CD14-positive monocyte (primary cell): ENCODE data around the gene RNASEH2A. TPM values are rescaled to one million over a fixed set of nuclear protein-coding genes. Genes with fewer than 3 reads are reported as not detected.
"Not testable (repeated sequence)": the region's sequence is repeated elsewhere in the genome, so short reads cannot be mapped to it uniquely, and the experiment has no call there.

Experiments used
- DNase-seq, 3 donors: peaks; one replicate each; pipeline ENCODE4 v3.0.0-alpha.2; 2011 to 2022
- H2AFZ ChIP-seq: 2 replicates; pipeline ENCODE4 v1.6.0; 2012; ENCODE audit warnings: mild to moderate bottlenecking, low read depth, low read length, inconsistent platforms; ENCODE audit not compliant: insufficient read depth, poor library complexity, severe bottlenecking
- H3K27ac ChIP-seq, 2 donors: 1 replicate in 1 of 2; 2 replicates in 1 of 2; pipeline ENCODE4 v1.5.1; 2012 to 2013; ENCODE audit warnings: low read length in 2 of 2, control low read depth in 1 of 2, inconsistent platforms in 1 of 2, low read depth in 1 of 2, mild to moderate bottlenecking in 1 of 2
- H3K27me3 ChIP-seq, 2 donors: one replicate each; pipeline versions ENCODE4 v1.6.0 to v1.6.1; 2011 to 2013; ENCODE audit warnings: low read length in 2 of 2; ENCODE audit not compliant: control insufficient read depth in 2 of 2, insufficient read depth in 2 of 2
- H3K36me3 ChIP-seq, 2 donors: replicated peaks in 1 of 2; 1 replicate in 1 of 2; 2 replicates in 1 of 2; pipeline versions ENCODE4 v1.5.1 to v1.6.1; 2012 to 2013; ENCODE audit warnings: low read length in 2 of 2, control low read depth in 1 of 2, inconsistent platforms in 1 of 2, mild to moderate bottlenecking in 1 of 2; ENCODE audit not compliant: insufficient read depth in 2 of 2, control insufficient read depth in 1 of 2
- H3K4me1 ChIP-seq, 2 donors: 1 replicate in 1 of 2; 2 replicates in 1 of 2; pipeline versions ENCODE4 v1.5.1 to v1.6.1; 2012 to 2013; ENCODE audit warnings: low read length in 2 of 2, control low read depth in 1 of 2, inconsistent platforms in 1 of 2, mild to moderate bottlenecking in 1 of 2, moderate library complexity in 1 of 2; ENCODE audit not compliant: insufficient read depth in 2 of 2, control insufficient read depth in 1 of 2
- H3K4me2 ChIP-seq: replicated peaks from 2 replicates; pipeline ENCODE3; 2012; ENCODE audit warnings: low read length, moderate library complexity, mild to moderate bottlenecking; ENCODE audit not compliant: poor library complexity, severe bottlenecking; ENCODE audit errors: extremely low read depth
- H3K4me3 ChIP-seq, 3 experiments: fragments of 200-600 bp in 1 of 3; sonication (generic) in 1 of 3; replicated peaks in 1 of 3; 1 replicate in 2 of 3; 2 replicates in 1 of 3; pipeline ENCODE4 v1.5.1; 2011 to 2013; ENCODE audit warnings: low read length in 3 of 3, mild to moderate bottlenecking in 3 of 3, control low read depth in 2 of 3, low read depth in 2 of 3, inconsistent platforms in 1 of 3, moderate library complexity in 1 of 3
- H3K79me2 ChIP-seq: 2 replicates; pipeline ENCODE4 v1.6.0; 2012; ENCODE audit warnings: mild to moderate bottlenecking, control low read depth, inconsistent platforms, low read length, moderate library complexity; ENCODE audit not compliant: insufficient read depth
- H3K9ac ChIP-seq: 2 replicates; pipeline ENCODE4 v1.6.0; 2017; ENCODE audit warnings: low read length, mild to moderate bottlenecking; ENCODE audit not compliant: insufficient read depth, poor library complexity, severe bottlenecking
- H3K9me3 ChIP-seq, 2 donors: replicated peaks in 1 of 2; 1 replicate in 1 of 2; 2 replicates in 1 of 2; pipeline versions ENCODE4 v1.5.1 to v1.6.1; 2012 to 2013; ENCODE audit warnings: low read length in 2 of 2, control low read depth in 1 of 2; ENCODE audit not compliant: control insufficient read depth in 1 of 2, insufficient read depth in 1 of 2
- H4K20me1 ChIP-seq: 2 replicates; pipeline ENCODE4 v1.6.0; 2012; ENCODE audit warnings: mild to moderate bottlenecking, low read length, control low read depth, moderate library complexity; ENCODE audit not compliant: insufficient read depth
- H3K27ac Mint-ChIP-seq, 7 donors: one replicate each; pipeline ENCODE4 v1.8.0; 2020; ENCODE audit warnings: mild to moderate bottlenecking in 7 of 7, mixed read lengths in 7 of 7, moderate library complexity in 6 of 7, inconsistent platforms in 2 of 7
- H3K27me3 Mint-ChIP-seq, 3 donors: one replicate each; pipeline ENCODE4 v1.8.0; 2021 to 2022; ENCODE audit warnings: low read depth in 3 of 3, mild to moderate bottlenecking in 3 of 3, mixed read lengths in 3 of 3, moderate library complexity in 3 of 3, inconsistent platforms in 1 of 3
- H3K36me3 Mint-ChIP-seq, 2 donors: one replicate each; pipeline ENCODE4 v1.8.0; 2020; ENCODE audit warnings: mixed read lengths in 2 of 2, inconsistent platforms in 1 of 2, mild to moderate bottlenecking in 1 of 2
- H3K4me1 Mint-ChIP-seq: one replicate; pipeline ENCODE4 v1.8.0; 2020; ENCODE audit warnings: mild to moderate bottlenecking, mixed read lengths
- H3K4me3 Mint-ChIP-seq, 2 donors: one replicate each; pipeline ENCODE4 v1.8.0; 2020; ENCODE audit warnings: mild to moderate bottlenecking in 2 of 2, mixed read lengths in 2 of 2, moderate library complexity in 1 of 2
- H3K9me3 Mint-ChIP-seq, 7 donors: one replicate each; pipeline ENCODE4 v1.8.0; 2020 to 2022; ENCODE audit warnings: mixed read lengths in 7 of 7, mild to moderate bottlenecking in 6 of 7, moderate library complexity in 6 of 7, inconsistent platforms in 2 of 7
- CTCF ChIP-seq: fragments of 200-600 bp; IDR thresholded peaks from one replicate; pipeline ENCODE4 v1.8.0; 2022; ENCODE audit warnings: antibody characterized with exemption, mild to moderate bottlenecking
- WGBS: methylation state at CpG from one replicate; pipeline ENCODE4 v1.1.5; 2013; ENCODE audit warnings: missing lambda C conversion rate; ENCODE audit not compliant: insufficient coverage; 5-methylcytosine and 5-hydroxymethylcytosine counted together
- intact Hi-C, 2 donors: fragments of 100-400 bp; cut with micrococcal nuclease; formaldehyde crosslinking; loops; one replicate each; pipeline versions ENCODE4 v1.15.0 to v1.15.1; 2023
- polyA plus RNA-seq, 3 donors: library from polyadenylated mRNA; depleted of rRNA in 1 of 3; unstranded in 2 of 3; stranded (reverse) in 1 of 3; fragments of 300-500 nt in 2 of 3; fragments of >200 nt in 1 of 3; fragmentation: Illumina TruSeq in 2 of 3; gene quantifications; 1 replicate in 2 of 3; 2 replicates in 1 of 3; pipeline ENCODE4 v1.2.3, GENCODE V29; 2012 to 2021

The RNASEH2A gene
- polyA plus RNA-seq, 3 donors: 8.7 to 21.5 (median 15.2) TPM

- Histone ChIP-seq H3K9me3 (no peaks in the 10 kb centered on the region), H3K9ac (no peak overlapping the region), H3K27me3 (peaks cover under 1 to 22% of the 10 kb centered on the region in 2 donors), H4K20me1 (peaks cover 38% of the 10 kb centered on the region), H3K79me2 (peaks cover 30% of the 10 kb centered on the region), H3K36me3 (no peaks in the 10 kb centered on the region), H3K4me1 (peaks cover 42 to 51% of the 10 kb centered on the region in 2 donors), H3K4me3 (peak overlapping the region in 1 of 3 experiments; percentile 63), H3K27ac (no peak overlapping the region), H2AFZ (no peak overlapping the region), H3K4me2 (no peak overlapping the region)
- H3K27ac Mint-ChIP-seq: peak overlapping the region in 1 of 7 donors; percentile 12
- H3K36me3 Mint-ChIP-seq: peaks cover 5 to 28% of the 10 kb centered on the region in 2 donors
- TF ChIP-seq CTCF: no peak
- no peak overlapping the region for H3K4me3 Mint-ChIP-seq
- 92% methylated on average over 1 of the region's 6 CpGs for WGBS
- H3K4me1 Mint-ChIP-seq: peaks cover 40% of the 10 kb centered on the region
- intact Hi-C loops: loop anchor here (2.0 to 10.0 kb wide), 5 partner anchors 30 to 298 kb away; no protein-coding TSS in a partner anchor
- peaks cover 0 to 10% (median 2%) of the 10 kb centered on the region in 7 donors for H3K9me3 Mint-ChIP-seq
- peaks cover 6 to 24% (median 16%) of the 10 kb centered on the region in 3 donors for H3K27me3 Mint-ChIP-seq
- DNase-seq: peak in 1 of 3 donors; percentile 22
Measured at GRCh38 chr19:12797141-12797587, 9.2 kb upstream of the RNASEH2A start.

GRCh38 chr19:12797607-12798006 is 8.8 kb upstream of the RNASEH2A start:
- H3K9ac ChIP-seq, H3K4me2 ChIP-seq, H3K9me3 ChIP-seq, H3K4me3 Mint-ChIP-seq, H3K27ac Mint-ChIP-seq, DNase-seq, H3K4me3 ChIP-seq, H3K27ac ChIP-seq, H2AFZ ChIP-seq, H3K36me3 ChIP-seq: not testable (repeated sequence)
- Histone ChIP-seq H3K4me1 (peaks cover 45 to 55% of the 10 kb centered on the region in 2 donors), H4K20me1 (peaks cover 33% of the 10 kb centered on the region), H3K79me2 (peaks cover 26% of the 10 kb centered on the region), H3K27me3 (peaks cover 4 to 26% of the 10 kb centered on the region in 2 donors)
- intact Hi-C loops: loop anchor here (2.0 to 10.0 kb wide), 5 partner anchors 31 to 297 kb away; no protein-coding TSS in a partner anchor
- Mint-ChIP-seq H3K4me1 (peaks cover 44% of the 10 kb centered on the region), H3K36me3 (peaks cover 9 to 31% of the 10 kb centered on the region in 2 donors), H3K9me3 (peaks cover 0 to 10% (median 4%) of the 10 kb centered on the region in 7 donors), H3K27me3 (peaks cover 11 to 28% (median 21%) of the 10 kb centered on the region in 3 donors)
- 99% methylated on average over 7 of the region's 7 CpGs for WGBS
